Measurements from ENCODE around the gene MYO1E. TPM values are rescaled to one million over a fixed set of nuclear protein-coding genes. Genes with fewer than 3 reads are reported as not detected.
"Not testable (repeated sequence)": the region's sequence is repeated elsewhere in the genome, so short reads cannot be mapped to it uniquely, and the experiment has no call there.

Gene MYO1E
- total RNA-seq, 1 donor from 2014 or later, result 71.3 TPM

GRCh38 chr15:59290295-59291212 is 82.1 kb downstream of the MYO1E start:
- Mint-ChIP-seq H3K27me3 (ENCODE audit: low read depth) (peaks cover 18% of the 10 kb centered on the region), H3K9me3 (no peaks in the 10 kb centered on the region), H3K4me3 (ENCODE audit: low read depth) (no peak overlapping the region), H3K27ac (no peak overlapping the region), H3K36me3 (ENCODE audit: low read depth) (no peaks in the 10 kb centered on the region), H3K4me1 (ENCODE audit: low read depth) (peaks cover 21% of the 10 kb centered on the region)
- no peak for DNase-seq (ENCODE audit: low spot score)
- intact Hi-C loops (cut with micrococcal nuclease), result loop anchor here (10.0 kb wide), 1 partner anchor 116 kb away; no protein-coding TSS in a partner anchor

GRCh38 chr15:59289574-59289973 is 83.1 kb downstream of the MYO1E start:
- Mint-ChIP-seq H3K9me3 (no peaks in the 10 kb centered on the region), H3K27me3 (ENCODE audit: low read depth) (peaks cover 15% of the 10 kb centered on the region), H3K36me3 (ENCODE audit: low read depth) (no peaks in the 10 kb centered on the region), H3K4me3 (ENCODE audit: low read depth) (no peak overlapping the region), H3K4me1 (ENCODE audit: low read depth) (peaks cover 17% of the 10 kb centered on the region), H3K27ac (no peak overlapping the region)
- no peak for DNase-seq (ENCODE audit: low spot score)
- intact Hi-C loops (cut with micrococcal nuclease), result no loop called here

GRCh38 chr15:59283717-59284391 is 88.8 kb downstream of the MYO1E start:
- no peak overlapping the region for H3K4me3 Mint-ChIP-seq (ENCODE audit: low read depth)
- H3K36me3 Mint-ChIP-seq (ENCODE audit: low read depth), result no peaks in the 10 kb centered on the region
- peaks cover 8% of the 10 kb centered on the region for H3K27me3 Mint-ChIP-seq (ENCODE audit: low read depth)
- no peaks in the 10 kb centered on the region for H3K9me3 Mint-ChIP-seq
- no peak overlapping the region for H3K27ac Mint-ChIP-seq
- intact Hi-C loops (cut with micrococcal nuclease), result no loop called here
- peaks cover 17% of the 10 kb centered on the region for H3K4me1 Mint-ChIP-seq (ENCODE audit: low read depth)
- DNase-seq (ENCODE audit: low spot score), result no peak

- intact Hi-C loops (cut with micrococcal nuclease), result no loop called here
- no peaks in the 10 kb centered on the region for H3K9me3 Mint-ChIP-seq
- DNase-seq (ENCODE audit: low spot score), result no peak
- peaks cover 15% of the 10 kb centered on the region for H3K4me1 Mint-ChIP-seq (ENCODE audit: low read depth)
- no peak overlapping the region for H3K4me3 Mint-ChIP-seq (ENCODE audit: low read depth)
- H3K27me3 Mint-ChIP-seq (ENCODE audit: low read depth), result peaks cover 13% of the 10 kb centered on the region
- H3K27ac Mint-ChIP-seq, result no peak overlapping the region
- peaks cover under 1% of the 10 kb centered on the region for H3K36me3 Mint-ChIP-seq (ENCODE audit: low read depth)
Observed at GRCh38 chr15:59282515-59283337, 89.9 kb downstream of the MYO1E start.

GRCh38 chr15:59281699-59282098 is 91.0 kb downstream of the MYO1E start:
- no peak overlapping the region for H3K4me3 Mint-ChIP-seq (ENCODE audit: low read depth)
- intact Hi-C loops (cut with micrococcal nuclease), result no loop called here

GRCh38 chr15:59280855-59281254 is 91.8 kb downstream of the MYO1E start:
- peaks cover 29% of the 10 kb centered on the region for H3K4me1 Mint-ChIP-seq (ENCODE audit: low read depth)
- no peak overlapping the region for H3K4me3 Mint-ChIP-seq (ENCODE audit: low read depth)
- H3K27ac Mint-ChIP-seq, result no peak overlapping the region
- H3K9me3 Mint-ChIP-seq, result no peaks in the 10 kb centered on the region
- H3K36me3 Mint-ChIP-seq (ENCODE audit: low read depth), result peaks cover 3% of the 10 kb centered on the region
- intact Hi-C loops (cut with micrococcal nuclease), result no loop called here
- DNase-seq (ENCODE audit: low spot score), result no peak
- peaks cover 18% of the 10 kb centered on the region for H3K27me3 Mint-ChIP-seq (ENCODE audit: low read depth)

More at GRCh38 chr15:59281699-59282098, 91.0 kb downstream of the MYO1E start:
- H3K4me1 Mint-ChIP-seq (ENCODE audit: low read depth), result peaks cover 21% of the 10 kb centered on the region
- H3K36me3 Mint-ChIP-seq (ENCODE audit: low read depth), result peaks cover 3% of the 10 kb centered on the region
- no peak for DNase-seq (ENCODE audit: low spot score)
- no peak overlapping the region for H3K27ac Mint-ChIP-seq
- H3K27me3 Mint-ChIP-seq (ENCODE audit: low read depth), result peaks cover 15% of the 10 kb centered on the region
- no peaks in the 10 kb centered on the region for H3K9me3 Mint-ChIP-seq

- H3K36me3 Mint-ChIP-seq (ENCODE audit: low read depth); DNase-seq (ENCODE audit: low spot score); H3K27ac Mint-ChIP-seq; intact Hi-C loops (cut with micrococcal nuclease); H3K4me3 Mint-ChIP-seq (ENCODE audit: low read depth); H3K9me3 Mint-ChIP-seq: not testable (repeated sequence)
- H3K4me1 Mint-ChIP-seq (ENCODE audit: low read depth), result peaks cover 33% of the 10 kb centered on the region
- peaks cover 18% of the 10 kb centered on the region for H3K27me3 Mint-ChIP-seq (ENCODE audit: low read depth)
Observed at GRCh38 chr15:59280292-59280691, 92.4 kb downstream of the MYO1E start.

GRCh38 chr15:59279023-59279422 is 93.6 kb downstream of the MYO1E start:
- intact Hi-C loops (cut with micrococcal nuclease), result no loop called here
- peaks cover 21% of the 10 kb centered on the region for H3K27me3 Mint-ChIP-seq (ENCODE audit: low read depth)
- no peak overlapping the region for H3K27ac Mint-ChIP-seq
- peaks cover 45% of the 10 kb centered on the region for H3K4me1 Mint-ChIP-seq (ENCODE audit: low read depth)
- no peak overlapping the region for H3K4me3 Mint-ChIP-seq (ENCODE audit: low read depth)
- H3K36me3 Mint-ChIP-seq (ENCODE audit: low read depth), result peaks cover 3% of the 10 kb centered on the region
- DNase-seq (ENCODE audit: low spot score), result no peak
- H3K9me3 Mint-ChIP-seq, result no peaks in the 10 kb centered on the region

GRCh38 chr15:59278120-59278519 is 94.6 kb downstream of the MYO1E start:
- Mint-ChIP-seq H3K4me1 (ENCODE audit: low read depth) (peaks cover 47% of the 10 kb centered on the region), H3K9me3 (no peaks in the 10 kb centered on the region), H3K27ac (no peak overlapping the region), H3K4me3 (ENCODE audit: low read depth) (no peak overlapping the region), H3K36me3 (ENCODE audit: low read depth) (peaks cover 8% of the 10 kb centered on the region), H3K27me3 (ENCODE audit: low read depth) (peaks cover 21% of the 10 kb centered on the region)
- intact Hi-C loops (cut with micrococcal nuclease), result no loop called here
- DNase-seq (ENCODE audit: low spot score), result no peak

GRCh38 chr15:59276225-59277178 is 96.2 kb downstream of the MYO1E start:
- H3K27me3 Mint-ChIP-seq (ENCODE audit: low read depth), result peaks cover 20% of the 10 kb centered on the region
- H3K36me3 Mint-ChIP-seq (ENCODE audit: low read depth), result peaks cover 16% of the 10 kb centered on the region
- intact Hi-C loops (cut with micrococcal nuclease), result no loop called here
- no peak for DNase-seq (ENCODE audit: low spot score)
- H3K9me3 Mint-ChIP-seq, result no peaks in the 10 kb centered on the region
- no peak overlapping the region for H3K27ac Mint-ChIP-seq
- H3K4me1 Mint-ChIP-seq (ENCODE audit: low read depth), result peaks cover 61% of the 10 kb centered on the region
- H3K4me3 Mint-ChIP-seq (ENCODE audit: low read depth), result no peak overlapping the region

GRCh38 chr15:59274126-59274970 is 98.3 kb downstream of the MYO1E start:
- Mint-ChIP-seq H3K4me1 (ENCODE audit: low read depth) (peaks cover 64% of the 10 kb centered on the region), H3K27ac (peak overlapping the region; percentile 71), H3K36me3 (ENCODE audit: low read depth) (peaks cover 22% of the 10 kb centered on the region), H3K27me3 (ENCODE audit: low read depth) (peaks cover 17% of the 10 kb centered on the region), H3K4me3 (ENCODE audit: low read depth) (no peak overlapping the region), H3K9me3 (no peaks in the 10 kb centered on the region)
- no peak for DNase-seq (ENCODE audit: low spot score)
- intact Hi-C loops (cut with micrococcal nuclease), result loop anchor here (2.0 kb wide), 1 partner anchor 24 kb away; no protein-coding TSS in a partner anchor

All from activated T-helper 2 cell treated with anti-CD3 and anti-CD28 coated beads, Interferon-gamma antibody, Interleukin-2, Interleukin-4, amounts not matched to agents 10 μg/mL and 5 μg/mL and 100 μg/mL, durations not matched to agents 14 hours and 24 hours and 36 hours (primary cell).